Measurements from ENCODE around the gene NF2. TPM values are rescaled to one million over a fixed set of nuclear protein-coding genes. Genes with fewer than 3 reads are reported as not detected.
"Not testable (repeated sequence)": the region's sequence is repeated elsewhere in the genome, so short reads cannot be mapped to it uniquely, and the experiment has no call there.

NF2 gene
- polyA plus RNA-seq, 5 donors, result 19.9 to 25.3 (median 22.7) TPM

DNA sequence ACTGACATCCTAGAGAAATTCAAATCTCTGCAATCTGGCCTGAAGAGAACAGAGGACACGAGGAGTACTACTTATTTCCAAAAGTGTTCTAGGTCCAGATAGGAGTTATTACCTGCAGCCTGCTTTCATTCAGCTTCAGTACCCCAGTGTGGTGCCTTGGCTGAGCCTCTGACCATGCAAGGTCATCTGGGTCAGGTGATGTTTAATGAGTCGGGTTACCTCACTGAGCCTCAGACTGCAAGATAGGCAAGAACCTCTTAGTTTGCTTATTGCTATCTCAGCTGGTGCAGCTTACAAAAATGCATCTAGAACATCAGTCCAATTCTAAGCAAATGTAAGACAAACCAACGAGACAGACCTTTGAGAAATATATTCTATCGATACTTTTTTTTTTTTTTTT is 9.5 kb upstream of the NF2 start:
- no peak for DNase-seq

GRCh38 chr22:29594447-29594846 is 9.0 kb upstream of the NF2 start:
- DNase-seq, result not testable (repeated sequence)

GRCh38 chr22:29596408-29596807 is 7.0 kb upstream of the NF2 start:
- no peak for DNase-seq

DNA sequence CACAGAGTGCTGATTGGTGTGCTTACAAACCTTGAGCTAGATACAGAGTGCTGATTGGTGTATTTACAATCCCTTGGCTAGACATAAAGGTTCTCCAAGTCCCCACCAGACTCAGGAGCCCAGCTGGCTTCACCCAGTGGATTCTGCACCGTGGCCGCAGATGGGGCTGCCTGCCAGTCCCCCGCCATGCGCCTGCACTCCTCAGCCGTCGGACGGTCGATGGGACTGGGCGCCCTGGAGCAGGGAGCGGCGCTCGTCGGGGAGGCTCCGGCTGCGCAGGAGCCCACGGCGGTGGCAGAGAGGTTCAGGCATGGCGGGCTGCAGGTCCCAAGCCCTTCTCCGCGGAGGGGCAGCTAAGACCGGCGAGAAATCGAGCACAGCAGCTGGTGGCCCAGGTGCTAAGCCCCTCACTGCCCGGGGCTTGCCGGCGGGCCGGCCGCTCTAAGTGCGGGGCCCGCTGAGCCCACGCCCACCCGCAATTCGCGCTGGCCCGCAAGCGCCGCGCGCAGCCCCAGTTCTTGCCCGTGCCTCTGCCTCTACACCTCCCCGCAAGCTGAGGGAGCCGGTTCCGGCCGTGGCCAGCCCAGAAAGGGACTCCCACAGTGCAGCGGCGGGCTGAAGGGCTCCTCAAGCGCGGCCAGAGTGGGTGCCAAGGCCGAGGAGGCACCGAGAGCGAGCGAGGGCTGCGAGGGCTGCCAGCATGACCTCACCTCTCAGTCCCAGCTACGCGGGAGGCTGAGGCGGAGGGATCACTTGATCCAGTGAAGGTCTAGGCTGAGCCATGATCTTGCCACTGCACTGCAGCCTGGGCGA is 5.4 kb upstream of the NF2 start:
- not testable (repeated sequence) for DNase-seq

DNA sequence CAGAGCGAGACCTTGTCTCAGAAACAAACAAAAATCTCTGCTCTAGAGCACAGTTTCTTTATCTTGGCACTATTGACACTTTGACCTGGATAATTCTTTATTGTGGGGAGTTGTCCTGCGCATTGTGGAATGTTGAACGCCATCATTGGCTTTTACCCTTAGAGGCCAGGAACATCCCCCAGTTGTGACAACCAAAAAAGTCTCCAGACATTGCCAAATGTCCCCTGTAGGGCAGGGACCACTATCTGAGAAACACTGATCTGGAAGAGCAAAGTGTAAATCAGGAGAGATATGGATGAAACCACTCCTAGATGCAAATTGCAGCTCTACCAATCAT is 4.8 kb upstream of the NF2 start:
- no peak for DNase-seq

DNA sequence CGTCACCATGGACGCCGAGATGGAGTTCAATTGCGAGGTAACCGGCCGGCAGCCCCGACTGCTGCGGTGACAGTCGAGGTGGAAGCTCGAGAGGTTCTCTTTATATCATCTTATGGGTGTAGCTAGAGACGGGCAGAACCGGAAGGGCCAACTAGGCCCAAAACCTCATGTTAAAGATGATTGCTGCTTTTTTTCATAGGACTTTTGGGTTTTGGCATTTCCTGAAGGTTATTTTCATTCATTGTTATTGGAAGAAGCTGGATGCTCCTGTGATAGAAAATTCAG is 585 bp downstream of the NF2 start:
- no peak for DNase-seq

DNA sequence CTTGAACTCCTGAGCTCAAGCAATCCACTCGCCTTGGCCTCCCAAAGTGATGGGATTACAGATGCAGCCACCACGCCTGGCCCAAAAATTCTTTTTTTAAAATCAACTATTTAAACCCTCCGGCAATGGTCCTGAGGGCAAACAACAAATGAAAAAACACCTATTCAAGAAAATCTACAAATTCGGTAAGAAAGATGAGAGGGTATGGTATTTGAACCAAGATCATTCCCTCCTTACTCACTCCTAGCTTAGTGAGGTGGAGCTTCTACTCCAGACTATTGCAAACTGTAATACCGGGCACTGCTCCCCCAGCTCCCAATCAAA is 2.1 kb downstream of the NF2 start:
- no peak for DNase-seq

- DNase-seq, result no peak
Observed at GRCh38 chr22:29606320-29606719, 2.9 kb downstream of the NF2 start.

DNA sequence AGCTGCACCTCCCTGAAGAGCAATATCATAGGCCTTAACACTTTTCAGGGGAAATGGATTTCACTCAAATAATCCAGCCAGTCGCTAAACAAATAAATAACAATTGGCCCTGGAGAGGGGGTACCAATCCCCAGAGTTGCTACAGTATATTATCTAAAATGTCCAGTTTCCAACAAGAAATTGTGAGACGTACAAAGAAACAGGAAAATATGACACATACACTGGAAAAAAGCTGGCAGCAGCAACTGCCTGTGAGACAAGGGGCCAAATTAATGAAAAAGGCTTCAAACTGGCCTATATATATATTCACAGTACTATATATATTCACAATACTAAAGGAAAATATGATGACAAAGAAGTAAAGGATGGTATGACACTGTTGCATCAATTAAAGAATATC is 4.0 kb downstream of the NF2 start:
- no peak for DNase-seq

DNA sequence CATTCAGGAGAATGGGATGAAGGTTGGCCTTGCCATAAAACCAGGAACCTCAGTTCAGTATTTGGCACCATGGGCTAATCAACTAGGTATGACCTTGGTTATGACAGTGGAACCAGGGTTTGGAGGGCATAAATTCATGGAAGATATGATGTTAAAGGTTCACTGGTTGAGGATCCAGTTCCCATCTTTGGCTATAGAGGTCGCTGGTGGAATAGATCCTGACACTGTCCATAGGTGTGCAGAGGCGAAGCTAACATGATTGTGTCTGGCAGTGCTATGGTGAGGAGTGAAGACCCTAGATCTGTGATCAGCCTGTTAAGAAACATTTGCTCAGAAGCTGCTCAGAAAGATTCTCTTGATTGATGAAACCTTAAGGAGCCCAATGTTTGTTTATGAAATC is 5.7 kb downstream of the NF2 start:
- DNase-seq, result no peak

- DNase-seq, result no peak
Observed at GRCh38 chr22:29610780-29611179, 7.3 kb downstream of the NF2 start.

DNA sequence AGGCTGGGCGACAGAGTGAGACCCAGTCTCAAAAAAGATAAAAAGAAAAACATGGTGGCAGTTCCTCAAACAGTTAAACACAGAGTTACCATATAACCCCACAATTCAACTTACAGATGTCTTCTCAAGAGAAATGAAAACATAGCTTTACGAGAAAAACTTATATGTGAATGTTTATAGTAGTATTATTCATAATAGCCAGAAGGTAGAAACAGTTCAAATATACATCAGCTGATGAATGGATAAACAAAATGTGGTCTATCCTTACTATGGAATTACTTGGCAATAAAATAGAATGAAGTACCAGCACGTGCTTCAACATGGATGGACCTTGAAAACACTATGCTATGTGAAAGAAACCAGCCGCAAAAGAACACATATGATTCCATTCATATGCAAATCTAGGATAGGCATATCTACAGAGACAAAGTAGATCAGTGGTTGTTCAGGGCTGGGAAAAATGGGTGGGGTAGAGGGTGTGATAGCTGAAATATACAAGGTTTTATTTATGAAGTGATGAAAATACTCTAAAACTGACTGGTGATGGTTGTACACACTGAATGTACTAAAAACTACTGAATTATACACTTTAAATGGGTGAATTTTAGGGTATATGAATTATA is 12.4 kb downstream of the NF2 start:
- DNase-seq, result no peak

DNA sequence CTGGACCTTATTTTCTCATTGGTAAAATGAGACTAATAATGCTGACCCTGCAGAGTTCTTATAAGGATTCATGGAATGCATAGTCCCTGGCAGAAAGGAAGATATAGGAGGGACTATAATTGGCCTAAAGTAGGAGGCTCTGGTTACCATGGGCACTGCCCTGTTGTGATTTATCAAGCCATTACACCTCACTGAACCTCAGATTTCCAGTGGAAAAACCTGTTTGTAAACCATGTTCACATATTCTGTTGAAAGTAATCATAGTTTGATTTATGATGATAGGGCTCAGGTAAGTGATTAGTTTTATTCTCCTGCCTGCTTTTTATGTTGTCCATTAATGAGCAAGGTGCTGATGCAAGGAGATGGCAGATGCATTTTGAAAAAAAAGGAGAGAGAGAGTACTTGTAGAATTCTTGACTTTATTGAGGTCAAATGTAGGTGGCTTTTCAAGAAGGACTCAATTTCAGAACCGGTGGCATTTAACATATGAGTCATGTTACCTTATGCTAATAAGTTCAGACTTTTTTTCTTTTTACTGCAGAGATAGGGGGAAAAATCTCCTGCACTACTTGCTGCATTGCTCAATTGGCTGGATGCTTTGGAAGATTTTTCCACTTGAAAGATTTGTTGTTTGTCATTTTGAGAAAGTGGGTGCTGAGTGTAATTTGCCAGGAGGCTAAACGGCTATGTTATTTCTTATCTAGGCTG is 14.6 kb downstream of the NF2 start:
- peak; percentile 45 to 47 for DNase-seq

GRCh38 chr22:29621761-29622526 is 18.5 kb downstream of the NF2 start:
- DNase-seq, result no peak

- no peak for DNase-seq
Observed at GRCh38 chr22:29623059-29623458, 19.6 kb downstream of the NF2 start.

- no peak for DNase-seq
Observed at GRCh38 chr22:29623553-29624169, 20.2 kb downstream of the NF2 start.

- peak; percentile 51 to 61 for DNase-seq
Observed at GRCh38 chr22:29625090-29625825, 21.8 kb downstream of the NF2 start.

GRCh38 chr22:29626497-29627195 is 23.2 kb downstream of the NF2 start:
- DNase-seq, result no peak

- no peak for DNase-seq
Observed at GRCh38 chr22:29627196-29627535, 23.7 kb downstream of the NF2 start.

DNA sequence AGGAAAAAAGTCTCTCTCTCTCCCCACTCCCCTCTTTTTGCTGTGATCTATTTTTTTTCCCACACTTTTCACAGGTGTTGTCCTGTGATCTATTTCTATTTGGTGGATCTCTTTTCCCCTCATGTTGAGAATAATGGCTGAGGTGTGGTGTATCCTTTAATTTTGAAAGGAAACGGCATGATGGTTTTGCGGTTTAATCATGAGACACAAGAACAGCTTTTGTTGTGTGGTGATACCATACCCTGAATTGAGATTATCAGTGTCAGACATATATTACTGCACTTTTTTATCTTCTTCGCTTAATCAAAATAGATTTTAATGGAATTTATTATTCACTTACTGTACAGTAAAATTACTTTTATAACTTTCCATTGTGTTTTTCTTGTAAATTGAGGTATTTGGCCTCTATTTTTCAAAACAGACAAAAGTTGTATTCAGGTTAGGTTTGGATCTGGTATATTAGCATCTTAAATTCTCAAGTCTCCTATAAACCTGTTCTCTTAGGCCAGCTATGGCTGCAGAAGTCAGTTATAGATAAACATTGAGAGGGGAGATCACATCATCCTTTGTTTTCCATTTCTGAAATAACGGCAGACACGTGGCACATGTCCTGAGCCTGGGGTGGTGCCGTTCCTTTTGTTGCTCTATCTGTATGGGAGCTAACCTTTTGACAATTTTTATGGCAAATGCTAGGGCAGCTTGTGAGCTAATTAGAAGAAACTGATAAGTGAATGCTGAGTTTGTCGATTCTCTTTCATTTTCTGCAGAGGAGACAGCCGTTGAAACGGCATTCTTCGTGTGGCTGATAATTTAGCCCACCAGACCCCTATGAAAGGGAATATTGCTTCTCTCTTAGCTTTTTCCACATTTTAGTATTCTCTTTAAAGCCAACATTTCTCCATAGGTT is 25.8 kb downstream of the NF2 start:
- DNase-seq, result no peak
